Stimulated activated CD4-positive, alpha-beta T cell treated with anti-CD3 and anti-CD28 coated beads, Interleukin-12 subunit alpha, Interleukin-12 subunit beta, amount 100 ng/mL, for 24 hours (primary cell): ENCODE data around the gene ADCY10.
"Not testable (repeated sequence)": the region's sequence is repeated elsewhere in the genome, so short reads cannot be mapped to it uniquely, and the experiment has no call there.

ENCODE experiments used
- DNase-seq, 2 experiments: peaks; one replicate each; pipeline ENCODE4 v3.0.0-alpha.2; 2020; ENCODE audit warnings: low read depth in 2 of 2

Gene ADCY10

DNA sequence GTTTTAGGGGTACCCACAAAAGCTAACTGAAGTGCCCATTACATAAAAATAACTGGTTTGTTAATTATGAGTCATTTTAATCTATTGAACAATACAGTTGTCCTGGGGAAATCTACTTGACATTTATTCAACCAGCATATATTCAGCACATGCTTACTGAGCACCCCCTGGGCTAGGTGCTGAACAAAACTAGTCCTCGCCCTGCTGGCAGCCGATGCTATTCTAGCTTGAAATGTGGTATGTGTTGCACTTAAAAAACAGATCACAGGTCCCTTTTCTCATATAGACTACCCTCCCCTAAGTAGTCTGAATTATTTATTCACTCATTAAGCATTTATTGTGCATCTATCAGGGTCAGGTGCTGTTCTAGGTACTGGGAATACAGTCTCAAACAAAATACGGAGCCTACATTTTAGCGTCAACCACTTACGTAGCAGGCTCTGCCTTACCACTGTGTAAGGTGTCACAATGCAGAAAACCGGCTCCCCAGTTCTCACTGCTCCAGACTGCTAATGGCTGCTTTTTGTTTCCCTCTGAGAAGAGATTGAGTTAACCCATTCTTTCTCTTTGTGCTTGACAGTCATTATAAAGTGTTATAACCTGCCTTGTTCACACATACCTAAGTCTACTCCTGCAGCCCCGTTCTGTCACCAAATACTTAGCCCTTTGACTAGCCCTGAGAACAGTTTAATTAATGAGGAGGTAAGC lies 57.1 kb downstream of the ADCY10 start:
- DNase-seq: no peak

DNA sequence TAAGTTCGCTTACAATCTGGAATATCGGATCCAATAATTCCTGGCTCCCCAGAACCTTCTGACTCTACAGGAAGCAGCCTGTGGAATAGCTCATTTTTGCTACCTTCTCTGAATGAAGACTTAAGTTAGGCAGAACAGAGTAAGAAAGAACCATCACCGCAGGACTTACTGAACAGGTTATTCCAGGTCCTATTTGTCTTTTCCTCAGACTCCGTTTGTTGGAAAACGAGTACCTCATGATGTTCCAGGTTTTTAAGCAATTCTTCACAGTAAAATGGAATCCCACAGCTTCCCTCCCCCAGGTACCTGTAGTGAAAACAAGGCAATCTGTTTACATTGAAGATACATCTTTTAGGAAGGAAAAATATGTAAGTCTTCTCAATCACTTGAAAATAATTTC lies 59.8 kb downstream of the ADCY10 start:
- no peak for DNase-seq

DNA sequence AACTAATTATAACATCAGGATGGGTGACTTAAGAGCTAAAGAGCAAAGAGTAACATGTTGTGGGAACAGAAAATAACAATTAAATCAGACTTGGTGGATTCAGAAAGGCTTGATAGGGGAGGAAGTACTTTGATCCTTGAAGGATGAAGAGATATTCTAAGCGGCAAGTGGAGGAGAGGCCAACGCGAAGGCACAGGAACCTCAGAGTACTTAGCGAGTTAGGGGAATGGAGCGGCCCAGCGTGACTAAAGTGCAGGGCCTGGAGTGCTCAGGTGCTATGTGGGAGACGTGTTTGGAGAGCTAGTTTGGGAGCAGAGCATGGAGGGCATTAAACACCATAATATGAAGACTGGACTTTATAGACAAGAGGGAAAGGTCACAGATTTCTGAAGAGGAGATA lies 64.3 kb downstream of the ADCY10 start:
- DNase-seq: no peak

DNA sequence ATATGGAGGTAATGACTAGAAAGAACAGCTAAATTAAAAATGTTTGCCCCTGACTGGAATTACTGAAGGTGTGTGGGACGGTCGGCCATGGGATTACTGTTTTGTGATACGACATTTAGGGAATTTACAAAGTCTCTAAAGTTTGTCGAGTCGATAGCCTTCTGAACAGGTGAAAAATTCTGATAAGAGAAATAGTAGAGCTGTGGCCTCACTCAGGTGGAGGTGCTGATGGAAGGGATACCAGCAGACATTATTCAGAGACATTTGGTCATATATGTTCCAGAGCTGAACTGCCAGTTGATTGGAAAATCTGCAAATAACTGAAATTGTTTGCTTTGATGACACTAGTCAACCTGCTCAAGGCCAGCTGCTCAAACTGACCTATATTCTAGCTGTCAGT lies 71.1 kb downstream of the ADCY10 start:
- DNase-seq: no peak

DNA sequence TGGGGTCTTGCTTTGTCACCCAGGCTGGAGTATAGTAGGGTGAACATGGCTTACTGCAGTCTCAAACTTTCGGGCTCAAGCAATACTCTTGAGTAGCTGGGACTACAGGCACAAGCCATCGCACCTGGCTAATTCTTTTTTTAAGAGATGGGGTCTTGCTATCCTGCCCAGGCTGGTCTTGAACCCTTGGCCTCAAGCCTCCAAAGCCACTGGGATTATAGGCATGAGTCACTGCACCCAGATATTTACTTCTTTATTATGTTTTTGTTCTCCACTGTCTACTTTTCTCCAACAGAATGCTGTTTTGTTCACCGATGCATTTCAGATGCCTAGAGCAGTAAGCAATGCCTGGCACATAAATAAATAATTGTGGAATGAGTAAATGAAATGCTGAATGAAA lies 72.4 kb downstream of the ADCY10 start:
- no peak for DNase-seq

DNA sequence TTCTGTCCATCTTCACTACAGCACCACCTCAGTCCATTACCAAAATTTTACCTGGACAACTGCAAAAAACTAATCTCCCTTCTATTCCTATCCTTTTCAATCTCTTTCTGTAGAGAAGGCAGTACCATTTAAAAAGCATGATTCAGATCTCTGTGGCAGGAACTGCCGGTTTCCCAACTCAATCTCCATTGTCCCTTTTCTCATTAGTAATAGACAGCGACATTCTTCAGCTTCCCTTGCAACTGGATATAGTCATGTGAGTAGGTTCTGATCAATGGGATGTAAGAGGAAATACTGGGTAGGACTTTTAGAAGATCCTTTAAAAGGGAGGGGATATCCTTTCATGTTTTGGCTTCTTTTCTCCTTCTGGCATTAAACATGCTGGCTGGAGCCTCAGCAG lies 74.9 kb downstream of the ADCY10 start:
- DNase-seq: no peak

DNA sequence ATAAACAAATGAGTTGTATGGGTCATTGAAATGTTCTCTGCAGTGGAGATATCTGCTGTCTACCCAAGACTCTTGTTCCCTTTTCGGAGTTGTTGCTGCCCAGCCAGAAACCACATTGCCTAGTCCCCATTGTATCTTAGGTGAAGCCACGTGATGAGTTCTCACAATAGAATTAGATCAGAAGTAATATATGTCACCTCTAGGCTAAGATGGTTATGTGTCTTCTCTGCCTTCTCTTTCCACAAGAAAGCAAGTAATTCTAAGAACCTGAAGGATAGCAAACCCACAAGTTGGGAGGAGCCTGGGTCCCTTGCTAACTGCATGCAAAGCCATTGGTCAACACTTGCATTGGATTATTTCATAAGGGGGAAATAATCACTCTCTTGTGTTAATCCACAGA lies 76.6 kb downstream of the ADCY10 start:
- no peak for DNase-seq

DNA sequence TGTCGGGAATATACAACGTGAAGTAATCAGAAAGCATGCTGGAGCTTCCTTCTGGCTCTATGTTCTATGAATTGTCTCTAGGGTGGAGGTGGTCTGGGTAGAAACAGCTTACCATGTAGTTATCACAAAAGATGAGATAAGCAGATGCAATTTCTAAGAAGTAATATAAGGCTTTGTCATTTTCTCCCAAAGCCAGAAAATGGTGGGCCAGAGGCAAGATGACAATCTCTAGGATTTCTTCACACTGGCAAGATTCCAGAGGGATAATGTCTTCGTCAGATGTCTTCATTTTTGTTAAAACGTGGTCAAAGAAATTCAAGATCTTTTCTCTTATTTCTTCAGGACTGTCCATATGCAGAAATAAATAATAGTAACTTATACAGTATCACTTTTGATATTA lies 77.7 kb downstream of the ADCY10 start:
- no peak for DNase-seq

DNA sequence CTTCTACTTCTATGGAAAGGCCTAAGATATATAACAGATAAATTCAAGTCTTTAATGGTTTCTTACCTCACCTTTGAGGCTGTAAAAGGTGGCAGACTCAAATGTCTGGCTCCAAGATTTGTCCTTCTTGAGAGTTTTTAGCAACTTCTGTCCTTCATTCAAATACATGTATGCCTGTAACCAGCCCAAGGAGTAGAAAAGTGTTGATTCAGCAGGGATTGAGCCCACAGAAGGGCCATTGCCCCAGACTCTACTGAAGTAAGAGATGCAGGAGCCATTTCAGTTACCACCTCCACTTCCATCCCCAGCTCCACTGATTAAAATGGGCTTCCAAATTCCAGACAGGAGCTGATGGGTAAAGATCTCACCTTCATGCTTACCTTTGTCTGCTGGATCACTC lies 80.0 kb downstream of the ADCY10 start:
- DNase-seq: no peak

DNA sequence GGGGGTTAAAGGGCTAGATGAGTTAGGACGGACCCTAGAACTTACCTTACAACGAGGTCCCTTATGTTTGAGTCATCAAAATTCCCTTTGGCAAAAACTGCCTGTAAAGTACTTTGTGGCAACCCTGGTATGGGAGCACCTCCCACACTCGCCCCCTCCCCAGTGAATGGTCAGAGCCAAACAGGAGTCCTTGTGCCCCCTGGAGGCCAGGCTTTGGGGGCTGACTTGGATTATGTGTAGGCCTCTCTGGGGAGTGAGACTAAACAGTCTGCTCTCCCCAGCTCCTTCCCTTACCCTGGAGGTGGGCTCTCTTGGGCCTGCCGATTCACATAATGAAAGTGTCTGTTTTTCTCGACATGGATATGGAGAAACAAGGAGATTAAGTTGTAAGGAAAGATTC lies 81.2 kb downstream of the ADCY10 start:
- DNase-seq: no peak

DNA sequence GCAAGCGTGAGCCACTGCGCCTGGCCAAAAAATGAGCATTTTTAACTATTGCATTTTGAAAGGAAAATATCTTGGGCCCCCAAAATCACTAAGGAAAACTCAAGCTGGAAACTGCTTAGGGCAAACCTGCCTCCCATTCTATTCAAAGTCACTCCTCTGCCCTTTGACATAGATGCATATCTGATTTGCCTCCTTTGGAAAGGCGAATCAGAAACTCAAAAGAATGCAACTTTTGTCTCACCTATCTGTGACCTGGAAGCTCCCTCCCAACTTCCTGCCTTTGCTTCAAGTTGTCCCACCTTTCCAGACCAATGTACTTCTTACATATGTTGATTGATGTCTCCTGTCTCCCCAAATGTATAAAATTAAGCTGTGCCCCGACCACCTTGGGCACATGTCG lies 83.3 kb downstream of the ADCY10 start:
- not testable (repeated sequence) for DNase-seq

DNA sequence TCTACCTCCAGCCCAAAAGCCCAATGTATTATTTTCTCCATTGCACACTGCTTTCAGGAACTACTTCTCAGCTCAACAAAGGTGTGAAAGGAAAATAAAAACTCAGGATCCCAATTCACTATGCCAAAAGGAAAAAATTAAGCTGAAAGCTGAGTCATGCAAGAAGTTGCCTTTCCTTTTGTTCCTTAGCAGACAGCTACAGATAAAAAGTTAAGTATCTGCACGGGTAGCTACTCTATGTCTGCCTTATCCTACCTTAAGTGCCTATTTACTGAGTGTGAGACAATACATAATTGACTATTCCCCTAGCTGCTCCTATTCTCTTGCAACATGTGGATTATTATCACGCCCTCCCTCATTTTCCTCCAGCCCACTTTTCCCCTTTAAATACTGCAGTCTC lies 84.1 kb downstream of the ADCY10 start:
- DNase-seq: no peak

DNA sequence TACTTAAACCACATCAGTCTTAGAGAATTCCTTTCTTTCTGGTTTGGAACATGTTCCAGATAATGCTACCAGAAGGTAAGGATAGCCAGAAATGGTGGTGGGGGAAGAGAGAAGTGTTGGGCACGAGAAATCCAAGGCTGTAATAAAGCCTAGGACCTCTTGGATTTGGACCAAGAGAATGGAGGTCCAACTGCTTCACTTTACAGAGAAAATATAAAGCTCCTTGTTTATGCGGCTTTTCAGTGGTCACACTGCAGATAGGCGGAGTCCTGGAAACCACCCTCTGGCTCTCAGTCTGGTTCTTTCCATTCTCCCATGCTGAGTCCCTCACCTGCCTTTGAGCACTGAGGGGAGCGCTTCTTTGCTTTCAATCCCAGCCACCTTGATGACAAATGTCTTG lies 87.8 kb downstream of the ADCY10 start:
- no peak for DNase-seq

DNA sequence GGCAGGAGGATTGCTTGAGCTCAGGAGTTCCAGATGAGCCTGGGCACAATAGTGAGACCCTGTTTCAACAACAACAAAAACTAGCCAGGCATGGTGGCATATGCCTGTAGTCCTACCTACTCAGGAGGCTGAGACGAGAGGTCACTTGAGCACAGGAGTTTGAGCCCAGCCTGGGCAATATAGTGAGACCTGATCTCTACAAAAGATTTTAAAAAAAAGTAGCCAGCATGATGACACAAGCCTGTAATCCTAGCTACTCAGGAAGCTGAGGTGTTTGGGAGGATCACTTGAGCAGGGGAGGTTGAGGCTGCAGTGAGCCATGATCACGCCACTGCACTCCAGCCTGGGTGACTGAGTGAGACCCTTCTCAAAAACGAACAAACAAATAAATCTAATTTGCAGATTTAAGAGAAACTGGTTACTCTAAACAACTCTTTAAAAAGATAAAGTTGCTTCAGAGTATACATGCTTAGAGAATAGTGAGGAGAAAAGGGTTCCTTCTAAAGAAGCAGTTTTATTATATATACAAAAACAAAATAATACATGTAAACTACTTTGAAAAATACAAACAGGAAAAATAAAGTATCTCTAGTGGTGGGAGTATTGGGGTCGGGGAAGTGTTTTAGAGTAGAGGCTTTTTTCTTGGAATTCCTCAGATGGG lies 88.4 kb downstream of the ADCY10 start:
- DNase-seq: no peak

DNA sequence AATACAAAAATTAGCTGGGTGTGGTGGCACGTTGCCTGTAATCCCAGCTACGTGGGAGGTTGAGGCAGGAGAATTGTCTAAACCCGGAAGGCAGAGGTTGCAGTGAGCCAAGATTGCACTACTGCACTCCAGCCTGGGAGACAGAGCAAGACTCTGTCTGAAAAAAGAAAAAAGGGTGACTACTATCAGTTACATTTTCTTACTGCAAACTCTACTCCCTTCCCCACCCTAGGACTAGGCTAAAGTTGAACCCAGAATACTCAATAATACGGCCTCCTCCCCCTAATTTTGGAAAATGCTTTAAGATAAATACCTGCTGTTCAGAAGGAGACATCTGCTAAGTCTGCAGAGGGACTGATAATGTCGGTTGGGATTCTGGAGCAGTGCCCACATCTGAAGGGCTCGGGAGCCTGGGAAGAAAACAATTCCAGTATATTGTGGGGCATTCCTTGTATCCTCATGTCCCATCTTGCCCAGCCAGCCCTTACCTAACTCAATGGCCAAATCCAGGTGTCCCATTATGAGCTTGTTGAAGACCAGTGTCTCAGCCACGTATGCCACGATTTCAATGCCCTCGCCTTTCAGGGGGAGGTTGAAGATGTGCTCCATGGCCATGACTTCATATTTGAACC lies 89.7 kb downstream of the ADCY10 start:
- no peak for DNase-seq

DNA sequence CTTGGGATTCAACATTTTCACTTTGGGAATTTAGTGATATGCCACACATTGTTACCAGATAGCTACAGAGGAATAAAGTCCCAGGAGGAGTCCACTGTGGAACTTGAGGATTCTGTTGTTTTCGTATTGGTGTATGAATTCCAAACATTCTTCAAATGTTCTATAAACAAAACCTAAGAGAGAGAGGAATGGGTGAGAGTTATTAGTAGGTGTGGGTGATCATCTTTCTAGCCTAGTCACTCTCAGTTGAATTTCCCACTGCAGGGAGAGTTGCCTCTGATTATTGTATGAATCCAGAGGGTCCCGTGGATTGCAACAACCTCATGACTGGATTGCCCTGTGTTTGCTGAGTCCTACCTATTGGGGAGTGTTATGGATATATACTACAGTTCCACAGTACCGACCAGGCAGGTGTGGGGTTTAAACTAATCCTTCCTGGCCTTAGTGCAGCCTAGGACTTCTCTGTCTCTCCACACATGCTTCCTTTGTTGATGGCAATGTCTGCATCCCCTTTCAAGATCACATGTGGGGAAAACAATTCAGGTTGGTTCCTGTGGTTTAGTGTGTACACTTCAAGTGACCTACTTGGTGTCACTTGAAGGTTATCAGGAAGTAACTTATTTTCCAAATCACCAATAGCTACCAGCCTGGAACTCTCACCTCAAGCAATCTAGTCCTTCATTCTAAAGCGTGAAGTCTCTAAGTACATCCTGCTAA lies 91.8 kb downstream of the ADCY10 start:
- no peak for DNase-seq

DNA sequence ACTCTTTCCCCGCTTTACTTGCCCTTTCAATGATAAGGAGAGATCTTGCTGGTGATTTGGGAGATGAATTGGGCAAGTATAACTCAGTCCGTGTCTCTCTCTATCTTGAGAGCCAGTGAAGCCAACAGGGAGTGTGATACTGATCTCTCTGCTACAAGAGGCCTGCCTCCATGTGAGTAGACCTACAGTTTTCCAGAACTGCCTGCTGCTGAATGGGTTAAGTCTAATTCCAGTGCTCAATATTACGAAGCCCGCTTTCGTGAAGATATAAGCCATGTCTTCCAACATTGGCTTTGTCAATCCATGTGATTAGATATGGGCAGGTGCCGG lies 92.6 kb downstream of the ADCY10 start:
- DNase-seq: no peak

DNA sequence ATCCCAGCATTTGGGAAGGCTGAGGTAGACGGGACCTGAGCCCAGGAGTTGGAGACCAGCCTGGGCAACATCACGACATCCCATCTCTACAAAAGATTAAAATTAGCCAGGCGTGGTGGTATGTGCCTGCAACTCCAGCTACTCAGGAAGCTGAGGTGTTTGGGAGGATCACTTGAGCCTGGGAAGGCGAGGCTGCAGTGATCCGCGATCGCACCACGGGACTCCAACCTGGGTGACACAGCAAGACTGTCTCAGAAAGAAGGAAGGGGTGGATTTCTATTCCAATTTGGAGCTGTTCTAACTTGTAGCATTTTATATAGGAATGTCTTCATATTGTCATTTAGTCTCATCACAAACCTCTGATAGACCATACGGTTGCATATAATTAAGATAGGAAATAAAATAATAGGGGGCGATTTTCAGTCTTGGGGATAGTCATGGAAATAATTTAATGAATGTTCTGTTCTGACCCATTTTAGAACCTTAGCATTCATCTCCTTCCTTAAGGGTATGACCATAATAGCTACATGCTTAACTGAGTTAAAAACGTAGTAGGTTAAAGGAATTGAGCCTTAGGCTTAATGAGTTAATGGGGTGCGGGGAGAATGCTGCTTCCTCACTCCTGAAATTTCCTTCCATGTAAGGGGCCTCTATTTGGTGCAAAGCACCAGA lies 93.1 kb downstream of the ADCY10 start:
- DNase-seq: no peak

DNA sequence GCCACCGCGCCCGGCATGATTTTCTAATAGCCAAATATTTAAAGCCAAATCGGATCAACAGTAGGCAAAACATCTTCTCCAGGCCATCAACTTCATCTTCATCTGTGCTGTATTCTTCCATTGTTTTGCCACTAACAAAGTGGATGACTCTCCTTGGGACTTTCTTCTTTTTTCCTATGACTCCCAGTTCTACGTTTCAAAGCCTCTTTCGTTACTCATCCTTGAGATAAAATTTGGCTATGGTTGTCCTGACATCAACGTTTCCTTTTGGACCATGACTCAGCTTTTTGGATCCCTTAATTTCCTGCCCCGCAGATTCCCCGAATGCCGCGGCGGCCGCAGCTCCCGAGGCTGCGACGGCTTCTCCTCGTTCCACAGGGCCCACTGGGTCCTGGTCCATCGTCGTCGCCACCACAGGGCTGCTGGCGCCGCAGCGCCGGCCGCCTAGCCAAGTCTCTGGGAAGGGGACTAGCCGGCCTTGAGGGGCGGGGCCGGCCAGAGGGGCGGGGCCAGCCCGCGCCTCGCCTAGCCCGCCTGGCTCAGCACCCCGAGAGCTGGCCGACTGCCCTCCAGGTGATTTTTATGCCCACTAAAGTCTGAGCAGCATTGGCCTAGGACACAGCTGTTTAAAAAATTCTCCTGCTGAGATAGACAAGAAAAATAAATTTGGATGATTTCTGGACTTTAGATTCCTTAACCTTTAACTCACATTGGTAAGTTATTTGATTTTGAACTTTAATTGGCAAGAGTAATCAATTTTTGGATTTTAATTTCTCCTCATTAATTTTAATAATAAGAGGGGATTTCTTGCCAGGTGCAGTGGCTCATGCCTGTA lies 93.9 kb downstream of the ADCY10 start:
- peak in 1 of 2 experiments; percentile 12 for DNase-seq

DNA sequence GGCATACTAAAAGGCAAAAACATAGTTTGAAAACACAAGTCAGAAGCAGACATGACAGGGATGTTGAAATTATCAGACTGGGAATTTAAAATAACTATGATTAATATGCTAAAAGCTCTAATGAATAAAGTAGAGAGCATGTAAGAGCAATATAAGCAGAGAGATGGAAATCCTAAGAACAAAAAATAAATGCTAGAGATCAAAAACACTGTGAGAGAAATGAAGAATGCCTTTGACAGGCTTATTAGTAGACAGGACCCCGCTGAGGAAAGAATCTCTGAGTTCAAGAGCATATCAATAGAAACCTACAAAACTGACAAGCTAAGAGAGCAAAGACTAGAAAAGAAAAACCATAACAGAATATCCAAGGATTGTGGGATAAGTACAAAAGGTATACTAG lies 98.3 kb downstream of the ADCY10 start:
- no peak for DNase-seq

DNA sequence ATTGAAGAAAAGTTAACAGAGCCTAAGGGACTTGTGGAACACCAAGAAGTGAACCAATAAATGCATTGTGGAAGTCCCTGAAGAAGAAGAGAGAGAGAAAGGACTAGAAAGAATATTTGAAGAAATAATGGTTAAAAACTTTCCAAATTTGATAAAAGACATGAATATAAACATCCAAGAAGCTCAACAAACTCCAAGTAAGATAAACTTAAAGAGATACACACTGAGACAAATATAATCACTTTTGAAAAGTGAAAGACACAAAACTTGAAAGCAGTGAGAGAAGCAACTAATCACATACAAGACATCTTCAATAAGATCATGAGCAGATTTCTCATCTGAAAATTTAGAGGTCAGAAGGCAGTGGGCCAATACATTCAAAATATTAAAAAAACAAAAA lies 101.0 kb downstream of the ADCY10 start:
- DNase-seq: no peak
